HuH-7.5 (cell line): ENCODE data around the gene ALAD.
"Not testable (repeated sequence)": the region's sequence is repeated elsewhere in the genome, so short reads cannot be mapped to it uniquely, and the experiment has no call there.

Source experiments
- DNase-seq: peaks from one replicate; pipeline ENCODE4 v3.0.0; 2011; ENCODE audit warnings: low spot score

The ALAD gene

GRCh38 chr9:113401027-113401792, at the start of gene ALAD:
TSS of gene ALAD (minus strand) at chr9:113401284. CDS start at chr9:113393559, 7,725 bp downstream.
- peak; percentile 87 for DNase-seq

GRCh38 chr9:113449376-113449775, 48.3 kb upstream of the ALAD start:
- no peak for DNase-seq

- DNase-seq: peak; percentile 63
Observed at GRCh38 chr9:113446323-113446740, 45.2 kb upstream of the ALAD start.

GRCh38 chr9:113444736-113445135, 43.7 kb upstream of the ALAD start:
- no peak for DNase-seq

- not testable (repeated sequence) for DNase-seq
Observed at GRCh38 chr9:113437716-113438115, 36.6 kb upstream of the ALAD start.

- no peak for DNase-seq
Observed at GRCh38 chr9:113436728-113437515, 35.8 kb upstream of the ALAD start.

GRCh38 chr9:113431191-113431590, 30.1 kb upstream of the ALAD start:
- no peak for DNase-seq

GRCh38 chr9:113428062-113428615, 27.1 kb upstream of the ALAD start:
- DNase-seq: no peak

- DNase-seq: no peak
Observed at GRCh38 chr9:113427629-113428028, 26.5 kb upstream of the ALAD start.

GRCh38 chr9:113426701-113427100, 25.6 kb upstream of the ALAD start:
- no peak for DNase-seq

- no peak for DNase-seq
Observed at GRCh38 chr9:113425072-113425471, 24.0 kb upstream of the ALAD start.

GRCh38 chr9:113421726-113422125, 20.6 kb upstream of the ALAD start:
- no peak for DNase-seq

- DNase-seq: no peak
Observed at GRCh38 chr9:113417370-113417769, 16.3 kb upstream of the ALAD start.

GRCh38 chr9:113416149-113416721, 15.2 kb upstream of the ALAD start:
- DNase-seq: no peak

GRCh38 chr9:113410207-113410864, 9.3 kb upstream of the ALAD start, which contains the start of the genes C9orf43 and POLE3:
TSS of gene C9orf43 (plus strand) at chr9:113410747. CDS start at chr9:113413494, 2,747 bp downstream.
TSS of gene POLE3 (minus strand) at chr9:113410675. CDS start at chr9:113410293, 382 bp downstream.
- DNase-seq: peak; percentile 82

GRCh38 chr9:113409883-113410206, 8.8 kb upstream of the ALAD start:
- no peak for DNase-seq

GRCh38 chr9:113409481-113409880, 8.4 kb upstream of the ALAD start:
- DNase-seq: no peak

GRCh38 chr9:113406873-113407511, 5.9 kb upstream of the ALAD start:
- DNase-seq: not testable (repeated sequence)

- not testable (repeated sequence) for DNase-seq
Observed at GRCh38 chr9:113406353-113406752, 5.3 kb upstream of the ALAD start.

GRCh38 chr9:113403646-113404045, 2.6 kb upstream of the ALAD start:
- no peak for DNase-seq

- no peak for DNase-seq
Observed at GRCh38 chr9:113399646-113400200, 1.4 kb downstream of the ALAD start.
